Astrocyte (in vitro differentiated cells and primary cell): Measurements from ENCODE around the gene MAPKAPK2. TPM values are rescaled to one million over a fixed set of nuclear protein-coding genes. Genes with fewer than 3 reads are reported as not detected.

Source experiments
- DNase-seq: peaks from one replicate; pipeline ENCODE4 v3.0.0-alpha.2; 2010; ENCODE audit warnings: low read depth
- FAIRE-seq: peaks from 2 replicates; lab custom pipeline; 2011; peaks lifted over from hg19 to GRCh38; lab: Jason Lieb, UNC
- H2AFZ ChIP-seq: 2 replicates; pipeline ENCODE4 v1.6.0; 2012; ENCODE audit warnings: low read depth, low read length, inconsistent platforms
- H3K27ac ChIP-seq: 2 replicates; pipeline ENCODE4 v1.5.1; 2011; ENCODE audit warnings: low read depth, low read length, inconsistent platforms
- H3K27me3 ChIP-seq: 2 replicates; pipeline ENCODE4 v1.6.0; 2011; ENCODE audit warnings: low read length, inconsistent platforms; ENCODE audit not compliant: insufficient read depth
- H3K36me3 ChIP-seq: 2 replicates; pipeline ENCODE4 v1.5.1; 2011; ENCODE audit warnings: low read length, inconsistent platforms; ENCODE audit not compliant: insufficient read depth
- H3K4me1 ChIP-seq: 2 replicates; pipeline ENCODE4 v1.5.1; 2011; ENCODE audit warnings: low read length, inconsistent platforms; ENCODE audit not compliant: insufficient read depth
- H3K4me2 ChIP-seq: 2 replicates; pipeline ENCODE4 v1.6.0; 2012; ENCODE audit warnings: low read length, inconsistent platforms
- H3K4me3 ChIP-seq: 2 replicates; pipeline ENCODE4 v1.5.1; 2011; ENCODE audit warnings: low read depth, mild to moderate bottlenecking, low read length, inconsistent platforms; ENCODE audit not compliant: insufficient read depth
- H3K79me2 ChIP-seq: 2 replicates; pipeline ENCODE4 v1.6.0; 2012; ENCODE audit warnings: mild to moderate bottlenecking, low read length, inconsistent platforms; ENCODE audit not compliant: insufficient read depth
- H3K9ac ChIP-seq: 2 replicates; pipeline ENCODE4 v1.6.0; 2012; ENCODE audit warnings: mild to moderate bottlenecking, low read length, inconsistent platforms
- H3K9me3 ChIP-seq: 2 replicates; pipeline ENCODE4 v1.5.1; 2012; ENCODE audit warnings: low read depth, mild to moderate bottlenecking, low read length, inconsistent platforms; ENCODE audit not compliant: insufficient read depth
- H4K20me1 ChIP-seq: 2 replicates; pipeline ENCODE4 v1.6.0; 2012; ENCODE audit warnings: low read length, inconsistent platforms; ENCODE audit not compliant: insufficient read depth
- H3K27ac Mint-ChIP-seq: one replicate; pipeline ENCODE4 v1.8.0; 2021; ENCODE audit warnings: mild to moderate bottlenecking, mixed read lengths; ENCODE audit not compliant: unreplicated experiment
- H3K27me3 Mint-ChIP-seq: one replicate; pipeline ENCODE4 v1.8.0; 2021; ENCODE audit warnings: low read depth, mixed read lengths; ENCODE audit not compliant: unreplicated experiment
- H3K36me3 Mint-ChIP-seq: one replicate; pipeline ENCODE4 v1.8.0; 2021; ENCODE audit warnings: low read depth, mixed read lengths; ENCODE audit not compliant: unreplicated experiment
- H3K4me1 Mint-ChIP-seq: one replicate; pipeline ENCODE4 v1.8.0; 2021; ENCODE audit warnings: low read depth, mixed read lengths; ENCODE audit not compliant: unreplicated experiment
- H3K4me3 Mint-ChIP-seq: one replicate; pipeline ENCODE4 v1.8.0; 2021; ENCODE audit warnings: mild to moderate bottlenecking, moderate library complexity, mixed read lengths; ENCODE audit not compliant: unreplicated experiment
- H3K9me3 Mint-ChIP-seq: one replicate; pipeline ENCODE4 v1.8.0; 2021; ENCODE audit warnings: mild to moderate bottlenecking, mixed read lengths; ENCODE audit not compliant: unreplicated experiment
- CTCF ChIP-seq: IDR thresholded peaks from 2 replicates; pipeline ENCODE4 v1.5.1; 2011; ENCODE audit warnings: low read depth, mild to moderate bottlenecking, inconsistent platforms, low read length, moderate library complexity; ENCODE audit not compliant: insufficient read depth
- EZH2 ChIP-seq: IDR thresholded peaks from 2 replicates; pipeline ENCODE4 v1.6.1; 2012; ENCODE audit warnings: mild to moderate bottlenecking, low read length, inconsistent platforms; ENCODE audit not compliant: insufficient read depth
- total RNA-seq: library from RNA; stranded (reverse); gene quantifications from 2 replicates; pipeline ENCODE4 v1.2.1, GENCODE V29; 2021

Gene MAPKAPK2
- total RNA-seq, 1 donor from 2014 or later: 108 TPM

GRCh38 chr1:206710460-206710823 lies 25.7 kb downstream of the MAPKAPK2 start:
- FAIRE-seq (no peak), DNase-seq (no peak)
- Histone ChIP-seq H2AFZ (no peak overlapping the region), H3K4me1 (peaks cover 41% of the 10 kb centered on the region), H3K36me3 (no peaks in the 10 kb centered on the region), H3K4me2 (no peak overlapping the region), H3K79me2 (peaks cover 100% of the 10 kb centered on the region), H4K20me1 (peaks cover 99% of the 10 kb centered on the region), H3K9ac (no peak overlapping the region), H3K27ac (no peak overlapping the region), H3K27me3 (no peaks in the 10 kb centered on the region), H3K9me3 (no peaks in the 10 kb centered on the region), H3K4me3 (no peak overlapping the region)
- no peak overlapping the region for H3K27ac Mint-ChIP-seq
- H3K27me3 Mint-ChIP-seq: no peaks in the 10 kb centered on the region
- peaks cover 56% of the 10 kb centered on the region for H3K4me1 Mint-ChIP-seq
- H3K36me3 Mint-ChIP-seq: peaks cover 3% of the 10 kb centered on the region
- TF ChIP-seq CTCF (no peak), EZH2 (no peak)
- H3K4me3 Mint-ChIP-seq: no peak overlapping the region
- H3K9me3 Mint-ChIP-seq: no peaks in the 10 kb centered on the region

GRCh38 chr1:206713070-206713469 lies 28.4 kb downstream of the MAPKAPK2 start:
- Mint-ChIP-seq H3K36me3 (peaks cover 3% of the 10 kb centered on the region), H3K4me1 (peaks cover 54% of the 10 kb centered on the region), H3K9me3 (no peaks in the 10 kb centered on the region), H3K27me3 (no peaks in the 10 kb centered on the region), H3K27ac (no peak overlapping the region), H3K4me3 (no peak overlapping the region)
- H3K4me1 ChIP-seq: peaks cover 25% of the 10 kb centered on the region
- H3K4me3 ChIP-seq: no peak overlapping the region
- FAIRE-seq (no peak), DNase-seq (no peak)
- no peaks in the 10 kb centered on the region for H3K27me3 ChIP-seq
- no peak overlapping the region for H3K27ac ChIP-seq
- H4K20me1 ChIP-seq: peaks cover 99% of the 10 kb centered on the region
- no peak overlapping the region for H3K4me2 ChIP-seq
- no peak overlapping the region for H2AFZ ChIP-seq
- no peak for TF ChIP-seq EZH2
- TF ChIP-seq CTCF: no peak
- H3K36me3 ChIP-seq: no peaks in the 10 kb centered on the region
- peaks cover 100% of the 10 kb centered on the region for H3K79me2 ChIP-seq
- no peak overlapping the region for H3K9ac ChIP-seq
- no peaks in the 10 kb centered on the region for H3K9me3 ChIP-seq

GRCh38 chr1:206713910-206714312 lies 29.2 kb downstream of the MAPKAPK2 start:
- Histone ChIP-seq H3K36me3 (no peaks in the 10 kb centered on the region), H3K27me3 (no peaks in the 10 kb centered on the region), H4K20me1 (peaks cover 99% of the 10 kb centered on the region), H3K9ac (no peak overlapping the region), H3K79me2 (peaks cover 100% of the 10 kb centered on the region), H3K4me3 (no peak overlapping the region), H3K4me1 (peaks cover 25% of the 10 kb centered on the region), H3K9me3 (no peaks in the 10 kb centered on the region), H3K4me2 (no peak overlapping the region), H2AFZ (no peak overlapping the region), H3K27ac (no peak overlapping the region)
- TF ChIP-seq EZH2 (no peak), CTCF (no peak)
- H3K9me3 Mint-ChIP-seq: no peaks in the 10 kb centered on the region
- peak overlapping the region; percentile 20 for H3K27ac Mint-ChIP-seq
- peaks cover 53% of the 10 kb centered on the region for H3K4me1 Mint-ChIP-seq
- FAIRE-seq (no peak), DNase-seq (no peak)
- H3K4me3 Mint-ChIP-seq: no peak overlapping the region
- H3K27me3 Mint-ChIP-seq: no peaks in the 10 kb centered on the region
- H3K36me3 Mint-ChIP-seq: peaks cover 3% of the 10 kb centered on the region
